Ammon's horn (tissue), 1 donor: ENCODE results near the gene FLT3.
"Not testable (repeated sequence)": the region's sequence is repeated elsewhere in the genome, so short reads cannot be mapped to it uniquely, and the experiment has no call there.

Experiments
- DNase-seq: peaks from one replicate; pipeline ENCODE4 v3.0.0-alpha.2; 2016; ENCODE audit warnings: low spot score

Gene FLT3

DNA sequence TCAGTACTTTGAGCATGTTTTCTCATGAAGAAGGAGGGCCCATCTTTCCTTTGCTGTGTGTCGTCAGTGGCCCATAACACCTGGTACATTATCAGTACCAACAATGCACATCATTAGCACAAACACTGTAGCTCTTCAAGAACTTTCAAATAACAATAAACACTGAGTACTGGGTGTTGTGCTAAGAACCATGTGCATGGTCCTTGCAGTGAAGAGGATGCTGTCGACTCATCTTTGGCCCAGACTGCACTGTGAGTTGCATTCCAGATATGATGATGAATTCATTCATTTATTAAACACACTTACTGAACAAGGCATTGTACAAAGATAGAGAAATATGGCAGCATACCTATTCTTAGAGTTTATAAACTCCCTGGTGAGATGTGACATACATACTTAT is 55.8 kb downstream of the FLT3 start:
- no peak for DNase-seq

GRCh38 chr13:28043224-28043623 is 57.2 kb downstream of the FLT3 start:
- DNase-seq, result no peak

DNA sequence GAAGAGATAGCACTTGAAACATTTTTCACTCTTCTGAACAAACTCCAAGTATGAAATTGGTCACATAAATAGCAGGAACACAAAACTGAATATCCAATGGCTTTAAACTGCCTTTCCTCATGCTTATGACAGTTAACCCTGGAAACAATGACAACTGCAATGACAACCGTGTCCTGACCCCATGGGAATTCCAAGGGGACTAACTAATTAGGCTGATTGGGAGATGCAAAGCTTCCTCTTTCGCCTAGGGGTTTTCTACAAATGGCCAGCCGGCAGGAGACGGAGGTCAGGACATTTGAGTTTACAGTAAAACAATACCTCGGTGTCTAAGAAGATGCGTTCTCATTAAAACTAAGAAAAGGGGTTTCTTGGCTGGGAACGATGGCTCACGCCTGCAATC is 58.9 kb downstream of the FLT3 start:
- DNase-seq, result no peak

GRCh38 chr13:28041031-28041461 is 59.3 kb downstream of the FLT3 start:
- peak; percentile 41 for DNase-seq

- DNase-seq, result no peak
These were observed 63.0 kb downstream of the FLT3 start for GRCh38 chr13:28037399-28037798.

- no peak for DNase-seq
These were observed 65.1 kb downstream of the FLT3 start for GRCh38 chr13:28035146-28035782.

GRCh38 chr13:28033894-28034655 is 66.3 kb downstream of the FLT3 start:
- DNase-seq, result no peak

- DNase-seq, result not testable (repeated sequence)
These were observed 67.9 kb downstream of the FLT3 start for GRCh38 chr13:28032438-28032837.

- no peak for DNase-seq
These were observed 68.5 kb downstream of the FLT3 start for GRCh38 chr13:28031896-28032288.

DNA sequence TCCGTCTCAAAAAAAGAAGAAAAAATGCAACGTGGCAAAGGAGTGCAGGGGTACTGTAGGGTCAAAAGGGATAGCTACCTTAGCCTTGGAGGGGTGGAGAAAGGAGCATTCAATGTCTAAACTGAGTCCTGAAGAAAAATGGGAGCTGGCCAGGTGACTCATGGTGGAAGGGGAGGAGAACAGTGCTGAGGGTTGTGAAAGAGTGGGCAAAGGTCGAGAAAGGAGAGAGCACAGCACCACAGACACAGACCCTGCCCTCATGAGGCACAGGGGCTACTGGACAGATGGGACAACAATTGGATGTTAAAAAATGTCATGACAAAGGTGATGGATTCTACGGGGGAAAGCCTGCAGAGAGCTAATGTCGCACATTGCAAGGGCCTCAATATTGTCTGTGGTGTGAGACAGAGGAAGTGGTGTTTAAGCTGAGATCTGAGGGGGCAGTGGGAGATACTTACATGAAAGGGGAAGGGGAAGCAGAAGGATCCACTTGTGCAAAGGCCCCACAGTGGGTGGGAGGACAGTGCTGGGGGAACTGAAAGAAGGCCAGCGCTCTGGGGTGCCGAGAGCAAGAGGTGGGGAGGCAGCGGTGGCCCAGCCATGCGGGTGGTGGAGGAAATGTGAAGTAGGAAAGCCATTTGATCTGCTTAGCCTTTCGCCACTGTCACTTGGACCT is 69.0 kb downstream of the FLT3 start:
- peak; percentile 80 for DNase-seq

DNA sequence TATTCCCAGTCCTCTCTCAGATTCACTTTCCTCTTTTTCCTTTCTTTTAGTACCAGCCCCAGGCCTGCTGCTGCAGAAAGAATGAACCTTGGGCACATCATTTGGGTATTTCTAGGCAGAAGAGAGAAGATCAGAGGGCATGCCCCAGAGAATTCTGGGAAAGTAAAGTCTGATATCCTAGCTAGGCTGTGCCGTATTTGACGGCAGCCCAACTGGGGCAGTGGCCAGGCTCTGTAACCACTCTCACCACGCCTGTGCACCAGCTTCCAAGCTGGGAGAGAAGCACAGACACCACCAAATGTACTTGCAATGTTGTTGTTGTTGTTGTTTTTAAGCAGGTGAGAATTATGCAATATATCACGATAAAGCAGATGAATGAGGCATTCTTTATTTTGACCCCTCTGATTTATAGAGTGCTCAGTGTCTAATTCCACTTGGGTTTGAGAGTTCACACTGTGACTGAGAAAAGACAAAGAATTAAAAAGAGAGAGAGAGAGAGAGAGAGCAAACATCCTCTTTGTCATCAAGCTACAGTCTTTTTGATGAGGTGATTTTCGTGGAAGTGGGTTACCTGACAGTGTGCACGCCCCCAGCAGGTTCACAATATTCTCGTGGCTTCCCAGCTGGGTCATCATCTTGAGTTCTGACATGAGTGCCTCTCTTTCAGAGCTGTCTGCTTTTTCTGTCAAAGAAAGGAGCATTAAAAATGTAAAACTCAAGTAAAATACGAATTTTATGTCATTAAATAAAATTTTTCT is 72.6 kb downstream of the FLT3 start:
- DNase-seq, result no peak

DNA sequence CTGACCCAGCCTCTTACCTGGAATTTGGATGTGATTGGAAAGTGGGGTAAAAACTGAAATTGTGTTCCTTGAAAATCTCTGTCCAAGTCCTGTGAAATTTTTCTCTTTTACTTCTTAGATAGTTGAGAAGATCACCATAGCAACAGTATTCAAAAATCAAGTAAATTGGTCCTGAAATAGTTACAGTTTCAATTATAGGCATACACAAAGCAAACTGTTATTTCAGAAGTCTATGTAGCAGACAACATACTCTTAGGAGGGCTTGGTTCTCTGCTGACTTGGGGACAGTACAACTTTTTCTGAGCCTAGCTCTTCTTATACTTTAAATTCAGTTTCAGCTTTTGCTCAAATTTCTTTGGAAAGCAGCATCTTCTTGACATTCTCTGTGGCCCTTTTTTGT is 73.3 kb downstream of the FLT3 start:
- DNase-seq, result no peak

- DNase-seq, result no peak
These were observed 73.9 kb downstream of the FLT3 start for GRCh38 chr13:28026508-28026907.

- DNase-seq, result no peak
These were observed 77.4 kb downstream of the FLT3 start for GRCh38 chr13:28022848-28023518.

- no peak for DNase-seq
These were observed 86.1 kb downstream of the FLT3 start for GRCh38 chr13:28014301-28014700.

DNA sequence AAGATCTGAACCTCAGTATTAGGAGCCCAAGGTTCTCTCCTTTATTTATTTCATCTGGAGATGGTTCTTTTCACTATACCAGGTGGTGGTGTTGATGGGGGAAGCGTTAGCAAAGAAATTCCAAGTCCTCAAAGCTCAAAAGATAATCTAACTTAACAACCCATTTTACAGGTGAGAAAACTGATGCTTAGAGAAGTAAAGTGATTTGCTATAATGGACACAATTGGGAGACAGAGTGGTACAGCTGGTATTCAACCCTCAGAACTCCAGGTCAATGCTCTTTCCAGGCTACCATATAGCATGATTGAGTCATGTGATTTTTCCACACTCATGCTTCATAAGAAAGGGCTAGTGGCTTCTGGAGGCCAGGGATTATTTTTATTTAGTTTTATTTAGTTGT is 86.9 kb downstream of the FLT3 start:
- DNase-seq, result no peak

DNA sequence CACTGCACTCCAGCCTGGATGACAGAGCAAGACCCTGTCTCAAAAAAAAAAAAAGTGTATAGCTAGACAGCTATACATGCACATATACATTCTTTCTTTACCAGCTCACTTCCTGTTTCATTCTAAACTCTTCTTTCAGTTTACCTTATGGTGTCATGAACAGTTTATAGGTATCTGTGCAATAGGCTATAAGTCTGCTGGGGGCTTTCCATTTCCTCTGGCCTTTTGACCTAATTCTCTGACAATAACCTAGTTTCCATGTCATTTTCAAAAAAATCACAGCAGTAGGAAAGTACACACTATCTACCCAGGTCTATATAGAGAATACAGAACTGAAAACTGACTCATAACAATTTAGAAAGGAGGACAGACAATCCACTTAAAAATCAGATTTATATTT is 87.5 kb downstream of the FLT3 start:
- no peak for DNase-seq

GRCh38 chr13:28012383-28012782 is 88.0 kb downstream of the FLT3 start:
- DNase-seq, result no peak

- no peak for DNase-seq
These were observed 90.3 kb downstream of the FLT3 start for GRCh38 chr13:28010046-28010445.

GRCh38 chr13:28005016-28005415 is 95.4 kb downstream of the FLT3 start:
- DNase-seq, result not testable (repeated sequence)

DNA sequence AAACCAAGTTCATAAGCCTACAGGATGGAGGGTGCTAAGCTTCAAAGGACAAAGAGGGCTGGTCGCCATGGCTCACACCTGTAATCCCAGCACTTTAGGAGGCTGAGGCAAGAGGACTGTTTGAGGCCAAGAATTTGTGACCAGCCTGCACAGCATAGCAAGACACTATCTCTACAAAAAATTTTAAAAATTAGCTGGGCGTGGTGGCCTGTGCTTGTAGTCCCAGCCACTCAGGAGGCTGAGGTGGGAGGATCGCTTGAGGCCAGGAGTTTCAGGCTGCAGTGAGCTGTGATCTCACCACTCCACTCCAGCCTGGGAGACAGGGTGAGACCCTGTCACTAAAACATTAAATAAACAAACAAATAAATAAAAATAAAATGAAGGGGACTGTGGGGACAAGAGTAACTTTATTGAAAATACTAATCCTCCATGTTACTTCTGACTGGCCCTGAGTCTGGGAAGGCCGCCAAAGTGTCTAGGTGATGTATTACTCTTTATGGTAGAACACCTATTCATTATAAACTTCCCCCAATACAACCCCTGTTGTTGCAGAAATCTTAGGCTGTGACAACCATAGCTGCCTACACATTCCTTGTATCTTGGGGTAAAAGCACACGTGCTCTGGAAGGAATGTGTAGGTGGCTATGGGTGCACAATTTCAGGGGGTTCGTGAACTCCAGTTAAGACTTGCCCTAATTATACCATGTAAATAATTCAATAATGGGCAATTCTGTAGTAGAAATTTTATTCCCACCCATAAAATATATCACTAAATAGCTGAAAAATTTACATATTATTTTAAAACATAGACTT is 97.3 kb downstream of the FLT3 start:
- no peak for DNase-seq
